ENCODE measurements around the gene RGS7BP.
"Not testable (repeated sequence)": the region's sequence is repeated elsewhere in the genome, so short reads cannot be mapped to it uniquely, and the experiment has no call there.

The RGS7BP gene

GRCh38 chr5:64505769-64506566 lies at the start of gene RGS7BP:
TSS of gene RGS7BP (plus strand) at chr5:64506015. CDS start at chr5:64506625, 610 bp downstream.
- DNase-seq, result peak; percentile 93

- no peak for DNase-seq
These were observed 48.0 kb upstream of the RGS7BP start for GRCh38 chr5:64457846-64458245.

DNA sequence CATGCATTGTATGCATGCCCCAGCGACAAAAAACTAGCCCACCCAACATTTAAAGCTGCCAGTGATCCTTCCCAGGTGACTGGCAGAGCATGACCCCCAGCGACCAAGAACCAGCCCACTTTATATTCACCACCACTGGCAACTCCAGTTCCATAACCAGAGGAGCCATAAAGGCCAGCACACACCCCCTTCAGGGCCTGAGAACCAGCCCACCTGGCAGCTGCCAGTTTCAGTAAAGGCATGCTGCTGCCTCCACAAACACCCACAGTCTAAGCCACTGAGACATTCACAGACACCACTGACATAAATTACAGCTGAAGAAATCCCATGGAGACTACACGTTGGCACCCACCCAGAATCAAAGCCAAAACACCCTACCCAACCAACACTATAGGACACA lies 46.9 kb upstream of the RGS7BP start:
- no peak for DNase-seq

DNA sequence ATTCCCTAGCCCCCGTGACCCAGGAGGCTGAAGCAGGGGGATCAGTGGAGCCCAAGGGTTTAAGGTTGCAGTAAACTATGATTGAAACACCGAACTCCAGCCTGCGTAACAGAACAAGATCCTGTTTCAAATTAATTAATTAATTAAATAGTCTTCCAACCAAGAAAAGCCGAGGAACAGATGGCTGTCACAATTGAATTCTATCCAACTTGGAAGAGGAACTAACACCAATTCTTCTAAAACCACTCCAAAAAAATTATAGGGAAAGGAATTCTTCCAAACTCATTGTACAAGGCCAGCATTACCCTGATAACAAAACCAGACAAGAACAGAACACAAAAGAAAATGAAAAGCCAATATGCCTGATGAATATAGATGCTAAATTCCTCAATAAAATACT lies 43.4 kb upstream of the RGS7BP start:
- DNase-seq, result no peak

DNA sequence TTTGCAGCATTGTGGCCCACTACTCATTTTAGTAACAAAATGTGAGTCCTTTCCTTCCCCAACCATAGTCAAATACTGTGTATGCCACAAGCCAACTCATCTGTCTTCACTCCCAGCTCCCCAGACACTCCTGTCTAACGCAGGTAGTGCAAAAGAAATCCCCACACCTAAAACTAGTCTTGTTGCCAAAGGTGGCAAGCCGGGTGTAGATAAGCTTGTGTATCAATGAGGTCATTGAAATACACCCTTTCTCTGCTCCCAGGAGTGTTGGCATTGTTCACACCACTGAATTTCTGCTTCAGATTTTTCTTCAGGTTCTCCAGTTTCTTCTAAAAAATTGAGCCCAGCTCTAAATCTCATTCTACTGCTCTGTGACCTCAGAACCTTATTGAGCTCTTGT lies 19.7 kb upstream of the RGS7BP start:
- DNase-seq, result no peak

GRCh38 chr5:64487283-64487682 lies 18.5 kb upstream of the RGS7BP start:
- no peak for DNase-seq

GRCh38 chr5:64489857-64490256 lies 16.0 kb upstream of the RGS7BP start:
- DNase-seq, result no peak

- DNase-seq, result no peak
These were observed 8.4 kb upstream of the RGS7BP start for GRCh38 chr5:64497386-64497785.

DNA sequence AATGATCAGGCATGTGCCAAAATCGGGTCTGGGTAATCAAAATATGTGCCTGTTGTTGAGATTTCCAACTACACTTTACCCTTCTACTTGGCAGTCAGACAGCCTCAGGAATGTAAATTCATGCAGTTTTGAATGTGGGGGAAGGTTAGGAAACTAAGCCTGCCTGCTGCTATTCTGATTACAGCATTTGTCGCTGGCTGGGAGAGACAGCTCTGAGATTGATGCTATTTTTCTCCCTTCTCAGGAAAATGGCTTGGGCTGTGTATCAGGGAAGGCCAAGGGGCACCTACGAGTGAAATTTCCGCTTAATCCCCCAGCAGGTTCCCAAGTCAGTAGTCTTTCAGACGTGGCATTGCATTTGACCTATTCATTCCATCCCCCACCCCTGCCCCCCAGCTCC lies 3.6 kb upstream of the RGS7BP start:
- no peak for DNase-seq

DNA sequence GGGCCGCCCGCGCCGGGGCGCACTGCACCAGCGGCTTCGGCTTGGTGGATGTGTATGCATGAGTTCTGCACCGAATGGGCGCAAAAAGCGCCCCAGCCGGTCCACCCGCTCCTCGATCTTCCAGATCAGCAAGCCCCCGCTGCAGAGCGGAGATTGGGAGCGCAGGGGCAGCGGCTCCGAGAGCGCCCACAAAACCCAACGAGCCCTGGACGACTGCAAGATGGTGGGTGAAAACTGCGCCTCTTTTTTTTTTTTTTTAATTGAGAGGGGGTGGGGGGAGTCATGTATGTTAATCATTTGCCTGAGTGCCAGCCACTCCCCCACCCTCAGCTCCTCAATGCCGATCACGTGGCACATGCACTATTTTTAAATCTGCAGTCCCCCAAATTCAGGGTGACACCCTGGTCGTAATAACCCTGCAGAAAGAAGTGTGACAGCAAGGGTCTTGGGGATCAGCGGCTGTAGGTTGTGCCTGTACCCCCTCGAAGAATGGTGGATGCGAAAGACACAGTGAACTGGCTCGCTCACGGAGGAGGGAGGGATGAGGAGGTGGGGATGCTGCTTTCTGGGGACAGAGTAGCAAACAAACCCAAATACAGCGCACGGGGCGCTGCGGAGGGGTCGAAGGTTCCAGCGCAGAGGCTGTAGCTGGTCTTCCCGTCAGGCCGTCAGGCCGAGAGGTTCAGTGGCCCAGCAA lies 900 bp downstream of the RGS7BP start:
- peak; percentile 74 for DNase-seq

GRCh38 chr5:64507264-64507605 lies 1.4 kb downstream of the RGS7BP start:
- DNase-seq, result no peak

DNA sequence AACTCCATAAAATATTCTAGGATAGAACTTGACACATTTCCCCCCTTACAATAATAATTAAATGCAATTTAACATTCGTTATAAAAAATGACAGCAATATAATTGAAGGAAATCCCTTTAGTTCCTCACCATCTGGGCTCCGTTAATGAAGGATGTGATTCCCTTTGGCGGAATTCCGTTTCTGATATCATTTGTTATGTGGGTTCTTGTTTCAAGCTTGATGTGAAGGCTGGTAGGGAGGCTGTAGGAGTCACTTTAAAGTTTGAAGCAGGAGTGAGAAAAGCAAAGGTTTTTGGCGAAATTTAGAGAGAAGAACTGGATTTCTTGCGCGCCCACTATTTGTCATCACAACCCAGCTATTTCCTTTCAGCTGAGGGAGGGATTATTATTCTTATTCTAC lies 4.0 kb downstream of the RGS7BP start:
- DNase-seq, result no peak

GRCh38 chr5:64513492-64513891 lies 7.7 kb downstream of the RGS7BP start:
- DNase-seq, result no peak

DNA sequence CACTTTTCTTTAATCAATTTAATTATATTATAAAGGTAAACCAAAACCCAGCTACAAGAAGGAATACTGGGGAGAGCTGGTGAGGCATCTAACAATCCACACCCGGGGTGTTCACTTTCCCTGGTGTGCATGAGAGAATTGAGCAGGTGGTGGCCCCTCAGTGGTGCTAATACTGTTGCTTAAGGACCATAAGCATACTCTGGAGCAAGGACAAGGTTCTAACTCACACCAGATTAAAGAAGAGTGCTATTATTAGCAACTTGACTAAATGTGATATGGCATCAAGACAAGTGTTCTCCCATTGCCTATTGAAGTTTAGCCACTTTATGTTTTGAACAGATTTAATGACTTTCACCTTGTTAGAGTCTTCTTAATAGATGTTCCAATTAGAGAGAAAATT lies 8.8 kb downstream of the RGS7BP start:
- no peak for DNase-seq

DNA sequence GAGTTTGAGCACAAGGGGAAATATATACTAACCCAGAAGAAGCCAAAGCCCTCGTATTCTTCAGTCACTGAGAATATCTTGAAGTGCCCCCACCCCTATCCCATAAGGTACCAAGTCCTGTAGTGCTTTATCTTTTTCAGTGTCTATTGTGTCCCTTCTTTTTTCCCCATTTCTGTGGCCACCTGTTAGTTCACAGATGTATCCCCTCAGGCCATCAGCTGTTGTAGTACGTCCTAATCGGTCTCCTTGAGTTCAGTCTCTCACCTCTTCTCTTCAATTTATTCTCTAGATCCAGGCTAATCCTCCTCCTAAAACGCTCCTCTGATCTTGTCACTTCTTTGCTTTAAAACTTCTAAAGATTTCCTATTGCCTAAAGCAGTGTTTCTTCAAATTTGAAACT lies 10.4 kb downstream of the RGS7BP start:
- DNase-seq, result no peak

GRCh38 chr5:64518793-64519192 lies 13.0 kb downstream of the RGS7BP start:
- no peak for DNase-seq

- no peak for DNase-seq
These were observed 13.4 kb downstream of the RGS7BP start for GRCh38 chr5:64519263-64519662.

- DNase-seq, result no peak
These were observed 21.1 kb downstream of the RGS7BP start for GRCh38 chr5:64526734-64527439.

DNA sequence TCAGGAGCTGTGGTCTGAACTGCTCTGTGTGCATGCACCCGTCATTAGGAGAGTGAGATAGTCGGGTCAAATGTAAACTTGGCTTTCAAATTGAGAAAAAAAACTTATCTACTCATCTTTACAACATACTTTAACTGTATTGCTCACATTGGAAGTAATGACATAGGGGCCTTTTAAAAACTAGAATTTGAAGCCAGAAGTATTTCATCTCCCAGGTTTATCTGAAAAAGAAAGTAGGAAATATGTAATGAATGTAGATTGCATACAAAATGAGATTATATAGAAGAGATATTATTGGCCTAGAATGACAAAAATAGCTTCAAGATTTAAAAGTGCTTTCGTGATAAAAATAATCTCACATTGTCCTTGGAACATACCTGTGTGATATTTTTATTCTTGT lies 24.3 kb downstream of the RGS7BP start:
- DNase-seq, result no peak

GRCh38 chr5:64532212-64532611 lies 26.4 kb downstream of the RGS7BP start:
- no peak for DNase-seq

- DNase-seq, result no peak
These were observed 26.8 kb downstream of the RGS7BP start for GRCh38 chr5:64532657-64533056.

DNA sequence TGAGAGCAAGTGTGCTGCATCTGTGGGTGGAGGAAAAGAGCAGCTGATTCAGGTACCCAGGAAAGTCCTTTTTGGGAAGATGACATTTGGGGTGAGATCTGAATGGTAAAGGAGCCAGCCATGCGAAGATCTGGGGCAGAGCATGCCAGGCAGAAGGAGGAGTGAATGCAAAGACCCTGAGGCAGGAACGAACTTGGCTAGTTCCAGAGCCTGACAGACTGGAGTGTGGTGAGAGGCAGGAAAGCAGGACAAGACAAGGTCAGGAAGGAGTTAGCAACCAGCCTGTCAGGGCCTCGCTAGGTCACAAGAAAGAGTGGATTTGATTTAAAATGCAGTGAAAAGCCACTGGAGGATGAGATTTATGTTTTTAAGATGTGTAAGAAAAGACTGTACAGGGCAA lies 28.2 kb downstream of the RGS7BP start:
- DNase-seq, result no peak

DNA sequence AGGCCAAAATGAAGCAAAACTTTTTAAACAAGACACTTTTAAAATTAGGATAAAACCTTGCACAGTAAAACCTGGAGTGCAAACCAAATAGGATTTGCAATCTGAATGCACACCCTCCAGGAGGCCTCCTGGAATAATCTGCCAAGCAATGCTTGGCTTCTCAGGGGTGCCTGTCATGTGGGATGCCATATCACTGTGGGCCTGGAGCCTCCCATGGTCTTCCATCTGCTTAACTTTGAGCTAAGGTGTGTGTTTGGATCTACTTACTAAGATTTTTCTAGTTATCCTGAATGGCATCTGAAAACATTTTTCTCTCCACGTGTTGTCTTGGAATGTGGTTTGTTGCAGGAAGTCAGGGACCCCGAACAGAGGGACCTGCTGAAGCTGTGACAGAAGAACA lies 52.1 kb downstream of the RGS7BP start:
- no peak for DNase-seq

GRCh38 chr5:64558641-64559040 lies 52.8 kb downstream of the RGS7BP start:
- DNase-seq, result not testable (repeated sequence)

All from retina (tissue), 1 donor.